Cerebellar cortex (tissue), 1 donor: ENCODE data around the gene FBXO27.
"Not testable (repeated sequence)": the region's sequence is repeated elsewhere in the genome, so short reads cannot be mapped to it uniquely, and the experiment has no call there.

ENCODE experiments used
- DNase-seq: peaks from one replicate; pipeline ENCODE4 v3.0.0-alpha.2; 2015; ENCODE audit warnings: low spot score

FBXO27 gene

GRCh38 chr19:39032063-39032918 is at the start of gene FBXO27:
Gene FBXO27 (minus strand): TSS chr19:39032549. CDS start chr19:39032227, 322 bp downstream.
- peak; percentile 89 for DNase-seq

- DNase-seq = peak; percentile 41
These were observed 48.1 kb upstream of the FBXO27 start for GRCh38 chr19:39080431-39080830.

- peak; percentile 22 for DNase-seq
These were observed 46.3 kb upstream of the FBXO27 start for GRCh38 chr19:39078436-39079200.

- DNase-seq = no peak
These were observed 45.0 kb upstream of the FBXO27 start for GRCh38 chr19:39077323-39077722.

GRCh38 chr19:39074942-39075341 is 42.6 kb upstream of the FBXO27 start:
- DNase-seq = no peak

- DNase-seq = no peak
These were observed 41.9 kb upstream of the FBXO27 start for GRCh38 chr19:39074205-39074692.

- no peak for DNase-seq
These were observed 38.5 kb upstream of the FBXO27 start for GRCh38 chr19:39070888-39071287.

- not testable (repeated sequence) for DNase-seq
These were observed 35.9 kb upstream of the FBXO27 start for GRCh38 chr19:39068259-39068658.

GRCh38 chr19:39067104-39067503 is 34.8 kb upstream of the FBXO27 start:
- DNase-seq = no peak

GRCh38 chr19:39065928-39066327 is 33.6 kb upstream of the FBXO27 start:
- no peak for DNase-seq

- no peak for DNase-seq
These were observed 32.1 kb upstream of the FBXO27 start for GRCh38 chr19:39064405-39064804.

GRCh38 chr19:39060171-39060570 is 27.8 kb upstream of the FBXO27 start:
- no peak for DNase-seq

GRCh38 chr19:39059302-39059701 is 27.0 kb upstream of the FBXO27 start:
- no peak for DNase-seq

GRCh38 chr19:39057615-39058014 is 25.3 kb upstream of the FBXO27 start:
- DNase-seq = no peak

- DNase-seq = no peak
These were observed 21.7 kb upstream of the FBXO27 start for GRCh38 chr19:39054091-39054470.

- DNase-seq = peak; percentile 97
These were observed 21.1 kb upstream of the FBXO27 start for GRCh38 chr19:39053276-39054090.

GRCh38 chr19:39052846-39053245 is 20.5 kb upstream of the FBXO27 start:
- no peak for DNase-seq

- DNase-seq = peak; percentile 60
These were observed 19.9 kb upstream of the FBXO27 start for GRCh38 chr19:39052243-39052746.

GRCh38 chr19:39047073-39047472 is 14.7 kb upstream of the FBXO27 start:
- no peak for DNase-seq

GRCh38 chr19:39046037-39046821 is 13.9 kb upstream of the FBXO27 start:
- DNase-seq = peak; percentile 44

GRCh38 chr19:39045506-39045905 is 13.2 kb upstream of the FBXO27 start:
- no peak for DNase-seq
